ENCODE measurements around the gene TMEM184A.
"Not testable (repeated sequence)": the region's sequence is repeated elsewhere in the genome, so short reads cannot be mapped to it uniquely, and the experiment has no call there.

Gene TMEM184A

GRCh38 chr7:1520539-1521234 is 35.3 kb downstream of the TMEM184A start:
- DNase-seq, result no peak

- DNase-seq, result not testable (repeated sequence)
Observed at GRCh38 chr7:1519322-1519922, 36.6 kb downstream of the TMEM184A start.

DNA sequence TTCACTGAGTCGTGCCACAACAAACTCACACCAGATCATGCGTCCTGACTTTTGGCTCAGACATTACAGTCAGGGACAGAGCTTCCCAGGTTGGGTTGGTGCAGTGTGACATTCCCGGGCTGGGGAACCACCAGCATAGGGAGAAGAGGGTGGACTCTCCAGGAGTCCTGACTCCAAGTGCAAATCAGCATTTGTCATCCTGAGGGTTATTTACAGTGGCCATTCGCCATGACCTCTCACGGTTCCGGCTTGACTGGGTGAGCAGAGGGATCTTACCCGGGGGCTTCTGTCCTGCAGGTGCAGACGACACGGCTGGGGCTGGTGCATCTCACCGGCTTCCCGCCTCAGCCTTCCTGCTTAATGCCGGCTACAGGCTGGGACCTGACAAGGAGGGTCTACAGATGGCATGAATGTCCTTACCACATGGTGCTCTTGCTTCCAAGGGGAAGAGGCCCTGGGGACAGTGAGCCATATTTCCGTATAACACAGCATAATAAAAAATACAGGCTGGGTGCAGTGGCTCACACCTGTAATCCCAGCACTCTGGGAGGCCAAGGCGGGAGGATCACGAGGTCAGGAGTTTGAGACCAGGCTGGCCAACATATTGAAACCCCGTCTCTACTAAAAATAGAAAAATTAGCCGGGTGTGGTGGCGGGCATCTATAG is 39.3 kb downstream of the TMEM184A start:
- no peak for DNase-seq

DNA sequence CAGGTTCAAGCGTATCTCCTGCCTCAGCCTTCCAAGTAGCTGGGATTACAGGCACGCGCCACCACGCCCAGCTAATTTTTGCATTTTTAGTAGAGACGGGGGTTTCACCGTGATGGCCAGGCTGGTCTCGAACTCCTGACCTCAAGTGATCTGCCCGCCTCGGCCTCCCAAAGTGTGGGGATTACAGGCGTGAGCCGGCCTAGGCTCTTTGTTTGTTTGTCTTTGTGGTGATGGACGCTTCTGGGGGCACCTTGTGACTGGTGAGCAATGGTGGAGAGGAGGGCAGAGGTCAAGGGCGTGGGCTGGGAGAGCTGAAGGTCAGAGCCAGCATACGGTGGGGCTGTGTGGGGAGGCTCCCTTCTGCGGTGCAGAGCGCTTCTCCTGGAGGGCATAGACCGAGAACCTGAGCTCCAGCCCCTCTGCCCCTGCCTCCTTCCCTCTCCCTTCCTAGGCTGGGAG is 40.5 kb downstream of the TMEM184A start:
- DNase-seq, result not testable (repeated sequence)

DNA sequence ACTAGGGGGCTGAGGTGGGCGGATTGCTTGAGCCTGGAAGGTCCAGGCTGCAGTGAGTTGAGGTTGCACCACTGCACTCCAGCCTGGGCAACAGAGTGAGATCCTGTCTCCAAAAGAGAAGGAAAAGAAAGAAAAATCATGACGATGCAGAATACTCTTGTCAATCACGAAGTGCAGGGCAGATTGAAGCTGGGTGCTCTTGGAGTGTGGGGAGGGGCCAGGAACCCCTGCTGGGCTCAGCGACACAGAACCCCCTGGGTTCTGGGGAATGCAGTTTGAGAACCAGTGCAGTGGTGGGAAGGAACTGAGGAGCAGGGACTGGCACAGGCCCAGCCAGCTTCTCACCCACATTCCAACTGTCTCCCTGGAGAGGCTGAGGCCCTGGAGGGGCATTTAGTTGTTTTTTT is 41.0 kb downstream of the TMEM184A start:
- DNase-seq, result no peak

- no peak for DNase-seq
Observed at GRCh38 chr7:1514407-1514806, 41.6 kb downstream of the TMEM184A start.

GRCh38 chr7:1513657-1514095 is 42.3 kb downstream of the TMEM184A start:
- DNase-seq, result no peak

DNA sequence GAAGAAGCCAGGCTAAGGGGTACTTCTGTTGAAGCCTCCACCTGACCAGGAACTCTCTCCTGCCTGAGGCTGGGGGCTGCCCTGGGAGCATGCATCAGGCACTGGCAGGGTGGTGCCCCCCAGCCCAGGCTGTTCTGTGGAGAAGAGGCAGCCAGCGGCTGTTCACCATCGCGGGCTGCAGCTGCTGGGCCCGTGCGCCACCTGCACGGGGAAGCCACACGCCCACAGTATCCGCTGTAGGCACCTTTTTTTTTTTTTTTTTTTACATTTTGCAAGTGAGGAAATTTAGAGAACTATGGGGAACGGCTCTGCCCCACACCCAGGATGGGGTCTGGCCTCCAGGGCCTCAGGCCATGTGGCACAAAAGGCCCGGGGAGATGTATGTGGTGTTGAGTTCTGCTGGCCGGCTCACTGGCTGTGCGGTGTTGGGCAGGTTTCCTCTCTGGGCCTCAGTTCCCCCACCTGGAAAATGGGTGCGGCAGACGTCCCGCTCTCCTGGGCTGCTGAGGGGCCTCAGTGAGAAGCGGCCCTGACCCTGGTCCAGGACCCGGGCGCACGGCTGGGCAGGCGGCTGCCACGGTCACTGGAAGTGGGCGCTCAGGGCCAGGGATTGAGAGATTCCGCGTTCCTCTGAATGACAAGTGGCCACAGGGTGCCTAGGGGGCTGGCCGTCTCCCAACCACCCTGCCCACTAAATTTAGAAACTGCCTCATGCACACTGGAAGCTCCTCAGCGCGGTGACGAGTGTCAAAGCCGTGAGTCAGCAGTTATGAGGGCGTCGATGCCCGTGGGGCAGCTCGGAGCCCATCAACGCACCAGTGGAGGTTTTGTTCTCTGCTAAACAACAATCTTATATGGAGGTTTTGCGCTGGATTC is 43.0 kb downstream of the TMEM184A start:
- DNase-seq, result no peak

GRCh38 chr7:1511444-1512422 is 44.3 kb downstream of the TMEM184A start:
- DNase-seq, result no peak

- no peak for DNase-seq
Observed at GRCh38 chr7:1510780-1511154, 45.2 kb downstream of the TMEM184A start.

DNA sequence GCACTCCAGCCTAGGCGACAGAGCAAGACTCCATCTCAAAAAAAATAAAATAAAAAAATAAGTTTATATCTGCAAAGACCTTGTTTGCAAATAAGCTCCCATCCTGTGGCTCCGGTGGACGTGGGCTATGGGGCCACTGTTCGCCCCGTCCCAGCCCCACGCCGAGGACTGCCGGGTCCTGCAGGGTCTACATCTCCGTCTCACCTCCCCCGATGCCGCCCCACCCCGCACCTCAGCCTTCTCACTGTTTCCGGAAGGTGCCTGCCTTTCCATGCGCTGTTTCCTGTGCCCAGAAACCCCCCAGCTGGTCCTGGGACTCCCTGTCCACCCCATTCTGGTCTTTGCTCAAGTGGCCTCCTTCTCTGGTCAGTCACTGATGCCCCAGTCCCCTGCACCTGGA is 46.8 kb downstream of the TMEM184A start:
- DNase-seq, result no peak

GRCh38 chr7:1508277-1508758 is 47.7 kb downstream of the TMEM184A start:
- no peak for DNase-seq

- DNase-seq, result peak; percentile 40 to 41
Observed at GRCh38 chr7:1505731-1506550, 50.1 kb downstream of the TMEM184A start.

DNA sequence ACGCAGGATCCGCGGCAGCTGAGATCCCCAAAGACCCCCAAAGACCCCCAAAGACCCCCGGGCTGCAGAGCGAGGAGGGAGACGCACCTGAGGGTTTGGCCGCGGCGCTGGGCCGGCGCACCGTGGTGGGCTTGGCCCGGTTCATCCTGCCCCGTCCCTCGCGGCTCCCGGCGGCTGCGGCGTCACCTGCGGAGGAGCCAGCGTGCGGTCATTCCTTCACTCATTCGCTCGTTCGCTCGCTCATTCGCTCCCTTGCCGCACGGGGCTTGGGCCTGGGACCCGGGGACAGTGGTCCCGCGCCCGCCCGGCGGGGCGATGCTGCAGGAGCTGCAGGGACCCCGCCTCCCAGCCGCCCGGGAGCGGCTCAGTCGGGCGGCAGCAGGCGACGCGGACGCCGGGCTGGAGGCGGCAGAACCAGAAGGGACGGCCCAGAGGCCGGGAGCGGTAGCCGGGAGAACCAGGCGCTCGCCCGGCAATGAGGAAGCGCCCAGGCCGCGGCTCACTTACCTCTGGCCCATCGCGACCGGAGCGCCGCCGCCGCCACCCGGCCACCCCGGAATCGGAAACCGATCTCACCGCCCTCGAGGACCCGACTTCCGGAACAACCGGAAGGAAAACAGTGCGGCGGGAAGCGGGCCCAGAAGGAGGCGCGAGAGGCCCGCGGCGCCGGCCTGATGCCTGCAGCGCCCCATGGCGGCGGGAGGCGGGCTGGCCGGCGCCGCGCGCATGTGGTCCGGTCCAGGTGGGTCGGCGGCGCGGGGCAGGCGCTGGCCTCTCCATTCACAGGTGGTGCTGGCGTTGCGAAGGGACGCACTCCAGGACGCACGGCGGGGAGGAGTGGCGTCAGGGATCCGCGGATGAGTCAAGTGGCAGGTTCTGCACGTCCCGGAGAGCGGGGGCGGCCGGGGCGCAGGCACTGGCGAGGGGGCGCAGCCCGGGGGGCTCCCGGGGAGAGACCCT is 51.9 kb downstream of the TMEM184A start, which contains the start of gene INTS1:
Gene INTS1, minus strand, starts transcription at position 574 of the 960 bp plus-strand sequence. Its CDS starts 429 bp downstream, at position 145.
- DNase-seq, result peak; percentile 77 to 86

GRCh38 chr7:1503390-1503789 is 52.6 kb downstream of the TMEM184A start:
- DNase-seq, result no peak

DNA sequence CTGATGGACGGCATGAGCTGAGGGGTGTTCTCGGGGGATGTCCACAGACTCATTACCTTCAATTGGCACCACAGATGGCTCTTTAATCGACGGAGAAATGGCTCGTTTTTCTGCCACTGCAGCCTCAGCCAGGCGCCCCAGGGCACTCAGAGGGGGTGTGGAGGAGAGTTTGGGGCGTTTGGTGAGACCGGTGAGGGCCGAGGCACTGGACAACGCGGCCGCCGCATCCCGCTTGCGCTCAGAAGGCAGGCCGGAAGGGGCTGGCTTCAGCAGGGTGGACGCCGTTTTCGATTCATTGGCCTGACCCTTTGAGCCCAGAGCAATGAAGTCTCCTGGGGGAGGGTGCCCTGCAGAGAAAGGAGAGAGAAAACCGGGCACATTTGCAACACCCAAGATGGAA is 53.2 kb downstream of the TMEM184A start:
- DNase-seq, result no peak

DNA sequence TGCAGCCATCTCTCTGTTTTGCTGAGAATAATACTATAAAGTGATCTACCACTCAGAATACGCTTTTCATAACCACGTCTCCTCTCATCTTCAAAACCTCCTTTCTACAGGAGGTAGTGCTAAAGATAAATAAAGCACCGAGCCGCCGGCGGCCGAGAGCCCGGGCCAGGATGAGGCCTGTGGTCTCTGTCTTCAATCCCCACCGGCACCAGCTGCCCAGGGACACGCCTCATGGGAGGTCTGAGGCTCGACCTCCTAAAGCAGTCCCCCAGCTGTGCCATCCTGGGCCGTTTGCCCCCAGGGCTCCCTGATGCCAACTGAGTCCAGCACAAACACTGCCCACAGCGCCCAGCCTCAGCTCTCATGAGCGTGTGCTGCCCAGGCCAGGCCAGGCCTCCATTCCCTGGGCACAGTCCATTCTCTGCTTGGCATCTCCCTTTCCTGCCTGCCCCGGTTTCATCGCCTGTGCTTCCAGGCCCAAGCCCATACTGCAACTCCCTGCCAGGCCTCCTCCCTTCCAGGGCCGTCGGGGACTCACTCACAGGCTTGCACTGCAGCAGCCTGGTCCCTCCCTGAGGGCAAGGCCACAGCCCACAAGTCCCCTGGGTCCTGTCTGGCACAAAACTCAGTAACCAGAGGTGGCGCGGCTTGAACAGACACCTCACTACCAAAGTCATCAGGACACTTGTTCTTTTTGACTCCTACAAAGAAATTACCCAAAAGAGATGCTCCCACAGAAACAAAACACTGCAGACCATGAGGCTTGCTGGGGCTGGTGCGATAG is 54.3 kb downstream of the TMEM184A start:
- DNase-seq, result no peak

GRCh38 chr7:1500064-1500807 is 55.8 kb downstream of the TMEM184A start:
- no peak for DNase-seq
